ENCODE data around the gene SLC13A5.

GRCh38 chr17:6712854-6713129 lies 377 bp downstream of the SLC13A5 start:
- TF ChIP-seq CTCF (IDR thresholded peaks at IDR 0.05; ENCODE audit: insufficient read depth, low read length) (no peak), REST (IDR thresholded peaks at IDR 0.05; ENCODE audit: insufficient replicate concordance, low read depth) (no peak), GABPA (IDR thresholded peaks at IDR 0.05; ENCODE audit: low read depth) (no peak), POLR2AphosphoS5 (IDR thresholded peaks at IDR 0.05; ENCODE audit: low read depth) (no peak)

All from HL-60 (cell line).